Chondrocyte (in vitro differentiated cells): ENCODE results near the gene VMAC. TPM values are rescaled to one million over a fixed set of nuclear protein-coding genes. Genes with fewer than 3 reads are reported as not detected.

ENCODE experiments used
- DNase-seq: peaks from one replicate; pipeline ENCODE4 v3.0.0; 2021; ENCODE audit warnings: mixed read lengths, low spot score
- H3K27ac Mint-ChIP-seq: one replicate; pipeline ENCODE4 v1.8.0; 2021; ENCODE audit warnings: mild to moderate bottlenecking, moderate library complexity, mixed read lengths; ENCODE audit not compliant: unreplicated experiment
- H3K27me3 Mint-ChIP-seq: 2 replicates; pipeline ENCODE4 v1.8.0; 2021; ENCODE audit warnings: low read depth, mixed read lengths
- H3K36me3 Mint-ChIP-seq: 2 replicates; pipeline ENCODE4 v1.8.0; 2021; ENCODE audit warnings: low read depth, mixed read lengths
- H3K4me1 Mint-ChIP-seq: 2 replicates; pipeline ENCODE4 v1.8.0; 2021; ENCODE audit warnings: low read depth, mild to moderate bottlenecking, mixed read lengths
- H3K4me3 Mint-ChIP-seq: one replicate; pipeline ENCODE4 v1.8.0; 2021; ENCODE audit warnings: mild to moderate bottlenecking, moderate library complexity, mixed read lengths; ENCODE audit not compliant: unreplicated experiment
- H3K9me3 Mint-ChIP-seq: 2 replicates; pipeline ENCODE4 v1.8.0; 2021; ENCODE audit warnings: low read depth, mixed read lengths
- CTCF ChIP-seq: fragments of 200-600 bp; sonication (generic); IDR thresholded peaks from 2 replicates; pipeline ENCODE4 v1.5.0; 2021; ENCODE audit warnings: antibody characterized with exemption, mild to moderate bottlenecking, moderate library complexity
- total RNA-seq: library from RNA; stranded (reverse); gene quantifications from 3 replicates; pipeline ENCODE4 v1.2.1, GENCODE V29; 2021

Gene VMAC
- total RNA-seq, 1 donor from 2014 or later = 6.1 TPM

- no peak for TF ChIP-seq CTCF
- H3K36me3 Mint-ChIP-seq = no peaks in the 10 kb centered on the region
- no peak for DNase-seq
- H3K4me3 Mint-ChIP-seq = no peak overlapping the region
- H3K9me3 Mint-ChIP-seq = no peaks in the 10 kb centered on the region
- H3K27ac Mint-ChIP-seq = no peak overlapping the region
- H3K27me3 Mint-ChIP-seq = no peaks in the 10 kb centered on the region
- peaks cover 58% of the 10 kb centered on the region for H3K4me1 Mint-ChIP-seq
Observed at GRCh38 chr19:5957170-5957569, 52.5 kb downstream of the VMAC start.

- DNase-seq = no peak
- no peak for TF ChIP-seq CTCF
- Mint-ChIP-seq H3K4me3 (no peak overlapping the region), H3K27ac (peak overlapping the region; percentile 60), H3K36me3 (no peaks in the 10 kb centered on the region), H3K4me1 (peaks cover 58% of the 10 kb centered on the region), H3K27me3 (no peaks in the 10 kb centered on the region), H3K9me3 (no peaks in the 10 kb centered on the region)
Observed at GRCh38 chr19:5958074-5958850, 53.6 kb downstream of the VMAC start.

- Mint-ChIP-seq H3K27ac (no peak overlapping the region), H3K4me1 (peaks cover 53% of the 10 kb centered on the region), H3K9me3 (no peaks in the 10 kb centered on the region), H3K36me3 (no peaks in the 10 kb centered on the region), H3K27me3 (no peaks in the 10 kb centered on the region), H3K4me3 (no peak overlapping the region)
- no peak for DNase-seq
- TF ChIP-seq CTCF = no peak
Observed at GRCh38 chr19:5958851-5959122, 54.1 kb downstream of the VMAC start.

GRCh38 chr19:5959260-5960004 is 54.8 kb downstream of the VMAC start:
- DNase-seq = no peak
- H3K27me3 Mint-ChIP-seq = no peaks in the 10 kb centered on the region
- no peaks in the 10 kb centered on the region for H3K9me3 Mint-ChIP-seq
- no peak overlapping the region for H3K27ac Mint-ChIP-seq
- peaks cover 46% of the 10 kb centered on the region for H3K4me1 Mint-ChIP-seq
- TF ChIP-seq CTCF = no peak
- no peaks in the 10 kb centered on the region for H3K36me3 Mint-ChIP-seq
- H3K4me3 Mint-ChIP-seq = no peak overlapping the region

Other genes starting within 250 kb of the VMAC start
- gene MICOS13, start 224.4 kb upstream of the VMAC start, total RNA-seq = 61.0 to 66.6 TPM (median 65.3 TPM) in 3 replicates
- 7.2 to 9.9 TPM (median 9.9 TPM) in 3 replicates for gene HSD11B1L, start 223.8 kb upstream of the VMAC start, total RNA-seq
- gene RPL36, start 214.6 kb upstream of the VMAC start, total RNA-seq = 537 to 578 TPM (median 548 TPM) in 3 replicates
- gene LONP1, start 184.7 kb upstream of the VMAC start, total RNA-seq = 59.1 to 116 TPM (median 116 TPM) in 3 replicates
- gene CATSPERD, start 184.2 kb upstream of the VMAC start, total RNA-seq = not detected in 3 replicates
- gene PRR22, start 120.1 kb upstream of the VMAC start, total RNA-seq = 1.2 to 1.4 TPM (median 1.3 TPM) in 3 replicates
- gene DUS3L, start 113.7 kb upstream of the VMAC start, total RNA-seq = 14.8 to 19.4 TPM (median 18.4 TPM) in 3 replicates
- 0.54 to 0.77 TPM in 2 of 3 replicates, not detected in the other for gene NRTN, start 99.8 kb upstream of the VMAC start, total RNA-seq
- not detected in 3 replicates for gene FUT6, start 65.2 kb upstream of the VMAC start, total RNA-seq
- gene FUT3, start 53.4 kb upstream of the VMAC start, total RNA-seq = not detected in 3 replicates
- not detected in 3 replicates for gene FUT5, start 34.3 kb upstream of the VMAC start, total RNA-seq
- gene NDUFA11, start 1.1 kb upstream of the VMAC start, total RNA-seq = 202 to 224 TPM (median 204 TPM) in 3 replicates
- gene CAPS, start 9.4 kb downstream of the VMAC start, total RNA-seq = 7.2 to 11.9 TPM (median 10.5 TPM) in 3 replicates
- gene RANBP3, start 73.3 kb downstream of the VMAC start, total RNA-seq = 53.5 to 65.5 TPM (median 57.7 TPM) in 3 replicates
- 5.6 to 9.9 TPM (median 6.5 TPM) in 3 replicates for gene RFX2, start 205.6 kb downstream of the VMAC start, total RNA-seq
- 0.10 TPM in 1 of 3 replicates, not detected in the others for gene ACSBG2, start 230.8 kb downstream of the VMAC start, total RNA-seq